Hepatic stellate cell (primary cell): Measurements from ENCODE around the gene OR8J3.
"Not testable (repeated sequence)": the region's sequence is repeated elsewhere in the genome, so short reads cannot be mapped to it uniquely, and the experiment has no call there.

Experiments
- DNase-seq: peaks from one replicate; pipeline ENCODE4 v3.0.0; 2011; ENCODE audit warnings: low spot score

Gene OR8J3

GRCh38 chr11:56140151-56140661, at the start of gene OR8J3:
Gene OR8J3, minus strand, starts transcription at chr11:56140201. Its CDS starts 2,483 bp downstream, at chr11:56137718.
- DNase-seq = no peak

- DNase-seq = no peak
These were observed 48.6 kb upstream of the OR8J3 start for GRCh38 chr11:56188602-56189001.

- DNase-seq = no peak
These were observed 43.5 kb upstream of the OR8J3 start for GRCh38 chr11:56183459-56183858.

GRCh38 chr11:56176318-56176717, 36.3 kb upstream of the OR8J3 start, which contains the start of gene OR5J2:
Gene OR5J2, plus strand, starts transcription at chr11:56176618. Its CDS starts 0 bp downstream, at chr11:56176618.
- DNase-seq = no peak

GRCh38 chr11:56172256-56172830, 32.3 kb upstream of the OR8J3 start:
- no peak for DNase-seq

- no peak for DNase-seq
These were observed 23.8 kb upstream of the OR8J3 start for GRCh38 chr11:56163804-56164203.

- DNase-seq = no peak
These were observed 20.2 kb upstream of the OR8J3 start, which contains the start of gene OR8K5 for GRCh38 chr11:56160217-56160616. Gene OR8K5, minus strand, starts transcription at chr11:56160317. Its CDS starts 0 bp downstream, at chr11:56160317.

- DNase-seq = no peak
These were observed 12.3 kb upstream of the OR8J3 start for GRCh38 chr11:56152333-56152732.

- DNase-seq = no peak
These were observed 11.4 kb upstream of the OR8J3 start for GRCh38 chr11:56151376-56151775.

- DNase-seq = not testable (repeated sequence)
These were observed 3.7 kb upstream of the OR8J3 start for GRCh38 chr11:56143681-56144080.

GRCh38 chr11:56122073-56122472, 17.9 kb downstream of the OR8J3 start, which contains the start of gene OR8H3:
Gene OR8H3, plus strand, starts transcription at chr11:56122373. Its CDS starts 0 bp downstream, at chr11:56122373.
- no peak for DNase-seq

- DNase-seq = no peak
These were observed 36.7 kb downstream of the OR8J3 start, which contains the start of gene OR8H2 for GRCh38 chr11:56103210-56103737. Gene OR8H2, plus strand, starts transcription at chr11:56103687. Its CDS starts 1,356 bp downstream, at chr11:56105043.

GRCh38 chr11:56093008-56093407, 47.0 kb downstream of the OR8J3 start, which contains the start of gene OR8I2:
Gene OR8I2, plus strand, starts transcription at chr11:56093308. Its CDS starts 0 bp downstream, at chr11:56093308.
- no peak for DNase-seq

- DNase-seq = no peak
These were observed 50.3 kb downstream of the OR8J3 start for GRCh38 chr11:56089697-56090096.
